ENCODE data around the gene PRR20C.
"Not testable (repeated sequence)": the region's sequence is repeated elsewhere in the genome, so short reads cannot be mapped to it uniquely, and the experiment has no call there.

PRR20C gene

DNA sequence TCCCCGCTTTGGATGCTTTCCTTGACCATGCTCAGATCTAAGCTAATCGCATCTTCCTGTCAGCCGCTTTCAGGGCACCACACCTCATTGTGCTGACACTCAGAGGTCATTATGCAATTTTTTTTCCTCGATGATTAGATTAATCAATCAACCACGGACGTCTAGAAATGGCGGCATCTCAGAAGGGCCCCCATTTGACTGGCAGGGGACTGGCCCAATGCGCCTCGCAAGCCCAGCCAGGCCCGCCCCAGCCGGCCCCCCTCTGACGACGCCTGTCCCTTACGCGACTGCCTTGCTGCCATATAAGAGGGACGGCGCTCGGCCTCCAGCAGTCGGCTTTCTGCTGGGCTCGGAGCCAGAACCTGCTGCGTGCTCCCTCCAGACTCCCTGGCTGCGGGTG is at the start of gene PRR20C:
Gene PRR20C (plus strand): TSS at position 301 of the 400 bp plus-strand sequence. CDS start 387 bp downstream, outside the sequence.
- DNase-seq (ENCODE audit: low read depth), result not testable (repeated sequence)

DNA sequence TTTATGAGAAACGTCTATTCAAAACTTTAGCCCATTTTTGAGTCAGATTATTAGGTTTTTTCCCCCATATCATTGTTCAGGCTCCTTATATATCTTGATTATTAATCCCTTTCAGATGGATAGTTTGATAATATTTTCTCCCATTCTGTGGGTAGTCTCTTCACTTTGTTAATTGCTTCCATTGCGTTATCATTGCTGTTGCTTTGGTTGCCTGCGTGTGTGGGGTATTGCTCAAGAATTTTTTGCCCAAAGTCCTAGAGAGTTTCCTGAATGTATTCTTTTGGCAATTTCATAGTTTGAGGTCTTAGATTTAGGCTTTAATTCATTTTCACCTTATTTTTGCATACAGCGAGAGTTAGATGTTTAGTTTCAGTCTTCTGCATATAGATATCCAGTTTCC is 38.9 kb upstream of the PRR20C start:
- DNase-seq (ENCODE audit: low read depth), result no peak

DNA sequence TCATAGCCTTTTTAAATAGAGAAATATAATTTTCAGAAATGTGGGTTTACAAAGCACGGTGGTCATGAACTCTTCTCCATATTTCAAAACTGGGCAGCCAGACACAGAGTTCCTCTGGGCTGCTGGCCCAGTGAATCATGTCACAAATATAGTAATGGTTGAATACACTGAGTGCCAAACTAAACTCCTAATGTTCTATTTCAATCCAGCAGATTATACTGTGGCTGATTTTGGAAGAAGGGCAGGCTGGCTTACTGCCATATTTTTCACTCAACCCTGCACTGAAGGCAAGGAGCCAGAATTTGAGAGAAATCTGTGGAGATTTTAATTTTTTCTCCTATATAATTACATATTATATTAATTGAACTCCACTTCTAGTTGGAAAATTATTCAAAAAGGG is 30.2 kb upstream of the PRR20C start:
- no peak for DNase-seq (ENCODE audit: low read depth)

- DNase-seq (ENCODE audit: low read depth), result no peak
Measured at GRCh38 chr13:57128909-57129308, 25.0 kb upstream of the PRR20C start.

DNA sequence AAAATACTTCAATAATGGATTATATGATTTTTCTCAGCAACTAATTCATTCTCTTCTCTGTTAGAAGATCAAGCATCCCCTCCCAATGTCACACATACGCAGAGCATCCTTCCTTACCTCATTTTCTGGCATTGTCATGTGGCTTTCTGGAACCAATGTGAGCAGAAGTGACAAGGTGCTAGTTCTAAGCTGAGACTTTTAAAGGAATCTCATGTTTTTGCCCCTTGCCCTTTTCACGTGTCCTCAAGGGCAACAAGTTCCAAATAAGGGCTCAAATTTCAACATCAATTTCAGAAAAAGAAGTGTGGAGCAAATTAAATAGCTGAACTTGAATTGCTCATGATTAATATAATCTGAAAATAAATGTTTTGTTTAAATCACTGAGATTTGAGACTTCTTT is 17.8 kb upstream of the PRR20C start:
- DNase-seq (ENCODE audit: low read depth), result no peak

DNA sequence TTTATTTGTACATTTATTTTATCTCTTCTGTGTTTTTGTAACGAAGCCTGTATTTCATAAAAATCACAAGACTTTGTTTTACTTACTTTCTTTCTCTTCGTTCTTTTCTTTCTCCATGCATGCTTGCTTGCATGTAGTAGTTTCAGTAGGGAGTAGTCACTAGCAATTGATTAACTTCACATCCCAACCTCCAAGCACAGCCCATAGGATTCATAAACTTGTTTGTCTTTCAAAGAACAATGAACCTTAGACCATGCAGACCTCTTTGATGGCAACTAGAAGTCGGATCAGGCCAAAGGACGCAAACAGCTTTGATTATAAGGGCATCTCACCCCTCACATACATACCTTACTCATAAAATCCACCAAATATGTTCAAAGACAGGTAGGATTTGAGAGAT is 16.3 kb upstream of the PRR20C start:
- DNase-seq (ENCODE audit: low read depth), result no peak

DNA sequence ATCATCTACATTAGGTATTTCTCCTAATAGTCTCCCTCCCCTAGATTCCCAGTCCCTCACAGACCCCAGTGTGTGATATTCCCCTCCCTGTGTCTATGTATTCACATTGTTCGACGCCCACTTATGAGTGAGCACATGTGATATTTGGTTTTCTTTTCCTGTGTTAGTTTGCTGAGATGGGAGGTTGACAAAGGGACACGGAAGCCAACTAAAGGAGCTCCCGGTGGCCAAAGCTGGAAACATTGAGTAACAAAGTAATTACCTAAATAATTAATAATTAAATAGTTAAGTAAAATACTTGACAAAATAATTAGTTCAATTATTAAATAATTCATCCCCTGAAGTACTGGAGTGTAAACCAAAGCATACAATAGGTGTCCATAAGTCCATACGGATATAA is 14.9 kb upstream of the PRR20C start:
- no peak for DNase-seq (ENCODE audit: low read depth)

DNA sequence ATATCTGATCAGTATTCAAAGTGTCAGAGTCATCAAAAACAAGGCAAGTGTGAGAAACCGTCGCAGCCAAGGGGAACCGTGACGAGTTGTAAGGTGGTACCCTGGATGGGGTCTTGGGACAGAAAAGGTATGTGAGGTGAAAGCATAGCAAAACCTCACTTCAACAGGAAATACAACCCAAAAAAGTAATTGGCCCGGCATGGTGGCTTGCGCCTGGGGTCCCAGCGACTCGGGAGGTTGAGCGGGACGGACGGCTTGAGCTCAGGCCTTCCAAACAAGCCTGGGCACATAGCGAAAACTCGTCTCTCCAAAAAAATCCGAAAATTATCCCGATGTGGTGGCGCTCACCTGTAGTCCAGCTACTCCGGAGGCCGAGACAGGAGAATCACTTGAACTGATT is 14.1 kb upstream of the PRR20C start:
- DNase-seq (ENCODE audit: low read depth), result not testable (repeated sequence)

DNA sequence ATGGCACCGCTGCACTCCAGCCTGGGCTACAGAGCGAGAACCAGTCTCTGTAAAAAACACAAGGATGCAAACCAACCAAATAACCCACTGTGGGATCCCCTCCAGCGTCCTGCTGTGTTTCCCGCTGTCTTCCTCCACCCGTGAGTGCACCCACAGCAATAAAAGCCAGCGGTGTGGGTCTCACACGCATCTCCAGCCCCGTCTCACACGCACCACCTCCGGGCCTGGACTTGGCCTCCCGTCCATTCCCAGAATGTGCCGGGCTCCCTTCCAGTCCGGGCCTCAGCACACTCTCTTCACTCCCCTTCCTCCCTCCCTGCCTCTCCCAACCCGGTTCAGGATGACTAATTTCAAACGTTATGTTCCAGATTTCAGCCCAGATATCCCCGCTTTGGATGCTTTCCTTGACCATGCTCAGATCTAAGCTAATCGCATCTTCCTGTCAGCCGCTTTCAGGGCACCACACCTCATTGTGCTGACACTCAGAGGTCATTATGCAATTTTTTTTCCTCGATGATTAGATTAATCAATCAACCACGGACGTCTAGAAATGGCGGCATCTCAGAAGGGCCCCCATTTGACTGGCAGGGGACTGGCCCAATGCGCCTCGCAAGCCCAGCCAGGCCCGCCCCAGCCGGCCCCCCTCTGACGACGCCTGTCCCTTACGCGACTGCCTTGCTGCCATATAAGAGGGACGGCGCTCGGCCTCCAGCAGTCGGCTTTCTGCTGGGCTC is 13.5 kb upstream of the PRR20C start, which contains the start of gene PRR20A:
Gene PRR20A (plus strand): TSS at position 684 of the 734 bp plus-strand sequence. CDS start 387 bp downstream, outside the sequence.
- DNase-seq (ENCODE audit: low read depth), result not testable (repeated sequence)

DNA sequence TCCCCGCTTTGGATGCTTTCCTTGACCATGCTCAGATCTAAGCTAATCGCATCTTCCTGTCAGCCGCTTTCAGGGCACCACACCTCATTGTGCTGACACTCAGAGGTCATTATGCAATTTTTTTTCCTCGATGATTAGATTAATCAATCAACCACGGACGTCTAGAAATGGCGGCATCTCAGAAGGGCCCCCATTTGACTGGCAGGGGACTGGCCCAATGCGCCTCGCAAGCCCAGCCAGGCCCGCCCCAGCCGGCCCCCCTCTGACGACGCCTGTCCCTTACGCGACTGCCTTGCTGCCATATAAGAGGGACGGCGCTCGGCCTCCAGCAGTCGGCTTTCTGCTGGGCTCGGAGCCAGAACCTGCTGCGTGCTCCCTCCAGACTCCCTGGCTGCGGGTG is 6.7 kb upstream of the PRR20C start, which contains the start of gene PRR20B:
Gene PRR20B (plus strand): TSS at position 301 of the 400 bp plus-strand sequence. CDS start 387 bp downstream, outside the sequence.
- DNase-seq (ENCODE audit: low read depth), result not testable (repeated sequence)

- not testable (repeated sequence) for DNase-seq (ENCODE audit: low read depth)
Measured at GRCh38 chr13:57148106-57148505, 5.8 kb upstream of the PRR20C start.

DNA sequence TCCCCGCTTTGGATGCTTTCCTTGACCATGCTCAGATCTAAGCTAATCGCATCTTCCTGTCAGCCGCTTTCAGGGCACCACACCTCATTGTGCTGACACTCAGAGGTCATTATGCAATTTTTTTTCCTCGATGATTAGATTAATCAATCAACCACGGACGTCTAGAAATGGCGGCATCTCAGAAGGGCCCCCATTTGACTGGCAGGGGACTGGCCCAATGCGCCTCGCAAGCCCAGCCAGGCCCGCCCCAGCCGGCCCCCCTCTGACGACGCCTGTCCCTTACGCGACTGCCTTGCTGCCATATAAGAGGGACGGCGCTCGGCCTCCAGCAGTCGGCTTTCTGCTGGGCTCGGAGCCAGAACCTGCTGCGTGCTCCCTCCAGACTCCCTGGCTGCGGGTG is 6.5 kb downstream of the PRR20C start, which contains the start of gene PRR20D:
Gene PRR20D (plus strand): TSS at position 301 of the 400 bp plus-strand sequence. CDS start 387 bp downstream, outside the sequence.
- DNase-seq (ENCODE audit: low read depth), result not testable (repeated sequence)

GRCh38 chr13:57166897-57167296 is 13.0 kb downstream of the PRR20C start, which contains the start of gene PRR20E:
TSS of gene PRR20E (plus strand) at chr13:57167197. CDS start at chr13:57167584, 387 bp downstream.
- not testable (repeated sequence) for DNase-seq (ENCODE audit: low read depth)

- DNase-seq (ENCODE audit: low read depth), result no peak
Measured at GRCh38 chr13:57191667-57192066, 37.8 kb downstream of the PRR20C start.

All from activated T-helper 9 cell treated with anti-CD3 and anti-CD28 coated beads, Interleukin-2, amount 50 U/mL, for 16 hours (primary cell).